IMR-90 (cell line): ENCODE measurements around the gene PHF20. TPM values are rescaled to one million over a fixed set of nuclear protein-coding genes. Genes with fewer than 3 reads are reported as not detected.
A peak's percentile ranks its signal among the peaks of the same experiment; 100 is the strongest.

Experiments used
- ATAC-seq: fragments of 200-7000 bp; cut with Tn5 transposase; 2 replicates; pipeline ENCODE4 v1.9.1; 2020; ENCODE audit warnings: low read depth, mild to moderate bottlenecking, moderate library complexity
- BruUV-seq: library from RNA; stranded (reverse); fragments of 400-500 nt; replicated peaks from 2 replicates; lab custom pipeline; 2021; lab: Mats Ljungman, UMichigan
- CTCF ChIA-PET: fragments of 300-600 bp; formaldehyde crosslinking; extraction: SDS; loops from one replicate; lab custom pipeline; 2021; ENCODE audit warnings: antibody characterized with exemption; lab: Yijun Ruan, JAX
- POLR2A ChIA-PET: fragments of 300-600 bp; sonication (Branson Sonifier 250); formaldehyde crosslinking; loops from one replicate; lab custom pipeline; 2022; ENCODE audit warnings: antibody characterized with exemption; ENCODE audit not compliant: unreplicated experiment; lab: Charles Lee
- DNase-seq: peaks from one replicate; pipeline ENCODE4 v3.0.0; 2013
- H2AFZ ChIP-seq: replicated peaks from 2 replicates; pipeline ENCODE3; 2013; ENCODE audit warnings: low read length, mild to moderate bottlenecking; ENCODE audit not compliant: poor library complexity
- H2AK5ac ChIP-seq: 2 replicates; pipeline ENCODE4 v1.6.1; 2013; ENCODE audit warnings: low read depth, low read length, inconsistent platforms
- H2AK9ac ChIP-seq: replicated peaks from 2 replicates; pipeline ENCODE3; 2013; ENCODE audit warnings: mild to moderate bottlenecking, low read depth, low read length, moderate library complexity; ENCODE audit not compliant: poor library complexity
- H2BK120ac ChIP-seq: 2 replicates; pipeline ENCODE4 v1.6.1; 2013; ENCODE audit warnings: low read depth, low read length, inconsistent platforms
- H2BK15ac ChIP-seq: 3 replicates; pipeline ENCODE4 v1.6.1; 2013; ENCODE audit warnings: low read depth, low read length, inconsistent platforms
- H2BK20ac ChIP-seq: 2 replicates; pipeline ENCODE4 v1.6.1; 2013; ENCODE audit warnings: low read depth, mild to moderate bottlenecking, inconsistent platforms, low read length, moderate library complexity
- H2BK5ac ChIP-seq: 2 replicates; pipeline ENCODE4 v1.6.1; 2013; ENCODE audit warnings: mild to moderate bottlenecking, low read depth, low read length, inconsistent platforms; ENCODE audit not compliant: poor library complexity, severe bottlenecking
- H3K14ac ChIP-seq: replicated peaks from 2 replicates; pipeline ENCODE4 v1.6.1; 2013; ENCODE audit warnings: low read depth, low read length, inconsistent platforms
- H3K18ac ChIP-seq: 2 replicates; pipeline ENCODE4 v1.6.1; 2013; ENCODE audit warnings: low read depth, low read length, control low read depth
- H3K23ac ChIP-seq: 2 replicates; pipeline ENCODE4 v1.6.1; 2013; ENCODE audit warnings: low read depth, low read length, inconsistent platforms
- H3K27ac ChIP-seq: 2 replicates; pipeline ENCODE4 v1.5.1; 2013; ENCODE audit warnings: mild to moderate bottlenecking, control low read depth, low read length; ENCODE audit not compliant: insufficient read depth
- H3K27me3 ChIP-seq: 2 replicates; pipeline ENCODE4 v1.6.1; 2013; ENCODE audit warnings: low read length; ENCODE audit not compliant: control insufficient read depth, insufficient read depth
- H3K36me3 ChIP-seq: 2 replicates; pipeline ENCODE4 v1.6.1; 2013; ENCODE audit warnings: low read length, mixed read lengths; ENCODE audit not compliant: control insufficient read depth, insufficient read depth
- H3K4ac ChIP-seq: 2 replicates; pipeline ENCODE4 v1.6.1; 2013; ENCODE audit warnings: low read depth, low read length, inconsistent platforms
- H3K4me1 ChIP-seq: 2 replicates; pipeline ENCODE4 v1.6.1; 2013; ENCODE audit warnings: low read length, mixed read lengths; ENCODE audit not compliant: control insufficient read depth, insufficient read depth
- H3K4me2 ChIP-seq: 2 replicates; pipeline ENCODE4 v1.6.1; 2013; ENCODE audit warnings: low read depth, mild to moderate bottlenecking, control low read depth, low read length, moderate library complexity
- H3K4me3 ChIP-seq: 2 replicates; pipeline ENCODE4 v1.5.1; 2013; ENCODE audit warnings: low read depth, mild to moderate bottlenecking, control low read depth, low read length, moderate library complexity; ENCODE audit not compliant: insufficient read depth
- H3K56ac ChIP-seq: 2 replicates; pipeline ENCODE4 v1.6.1; 2013; ENCODE audit warnings: low read length, inconsistent platforms; ENCODE audit not compliant: insufficient read depth; ENCODE audit errors: extremely low read depth
- H3K79me1 ChIP-seq, 2 experiments: 2 replicates each; pipeline ENCODE4 v1.6.1; 2013; ENCODE audit warnings: low read length in 2 of 2, inconsistent platforms in 1 of 2, low read depth in 1 of 2
- H3K9ac ChIP-seq: 2 replicates; pipeline ENCODE4 v1.6.1; 2013; ENCODE audit warnings: low read depth, low read length, control low read depth
- H3K9me1 ChIP-seq: 2 replicates; pipeline ENCODE4 v1.6.1; 2013; ENCODE audit warnings: low read length, inconsistent platforms; ENCODE audit not compliant: insufficient read depth
- H3K9me3 ChIP-seq: 2 replicates; pipeline ENCODE4 v1.6.1; 2013; ENCODE audit warnings: low read length; ENCODE audit not compliant: control insufficient read depth, insufficient read depth
- H4K20me1 ChIP-seq: 2 replicates; pipeline ENCODE4 v1.6.1; 2013; ENCODE audit warnings: low read length, inconsistent platforms; ENCODE audit not compliant: insufficient read depth
- H4K5ac ChIP-seq: 2 replicates; pipeline ENCODE4 v1.6.1; 2013; ENCODE audit warnings: mild to moderate bottlenecking, low read depth, low read length, control low read depth
- H4K8ac ChIP-seq, 2 experiments: 2 replicates each; pipeline ENCODE4 v1.6.1; 2013; ENCODE audit warnings: low read depth in 2 of 2, low read length in 2 of 2, control low read depth in 1 of 2, inconsistent platforms in 1 of 2
- H4K91ac ChIP-seq: 2 replicates; pipeline ENCODE4 v1.6.1; 2013; ENCODE audit warnings: low read depth, low read length, inconsistent platforms; ENCODE audit not compliant: insufficient read depth
- BHLHE40 ChIP-seq: fragments of 150-350 bp; IDR thresholded peaks from 2 replicates; pipeline ENCODE4 v1.6.1; 2016; ENCODE audit warnings: mild to moderate bottlenecking, low read depth, low read length
- CEBPB ChIP-seq: IDR thresholded peaks from 2 replicates; pipeline ENCODE4 v1.6.1; 2012; ENCODE audit warnings: low read depth, low read length, improper control_type of control experiment
- CTCF ChIP-seq: conservative IDR thresholded peaks from 2 replicates; pipeline ENCODE4 v1.5.1; 2012; ENCODE audit warnings: mild to moderate bottlenecking, low read depth, low read length, improper control_type of control experiment
- FOS ChIP-seq: fragments of 150-350 bp; IDR thresholded peaks from 2 replicates; pipeline ENCODE4 v1.6.1; 2016; ENCODE audit warnings: low read depth, low read length
- MAFK ChIP-seq: IDR thresholded peaks from 2 replicates; pipeline ENCODE4 v1.6.1; 2012; ENCODE audit warnings: low read depth, low read length, improper control_type of control experiment
- MAZ ChIP-seq: IDR thresholded peaks from 2 replicates; pipeline ENCODE4 v1.6.1; 2012; ENCODE audit warnings: low read depth, mild to moderate bottlenecking, low read length, improper control_type of control experiment, moderate library complexity, borderline replicate concordance
- MXI1 ChIP-seq: IDR thresholded peaks from 2 replicates; pipeline ENCODE4 v1.6.1; 2012; ENCODE audit warnings: low read depth, mild to moderate bottlenecking, low read length, moderate library complexity, borderline replicate concordance
- NFE2L2 ChIP-seq: fragments of 150-350 bp; IDR thresholded peaks from 2 replicates; pipeline ENCODE4 v1.6.1; 2016; ENCODE audit warnings: low read depth, mild to moderate bottlenecking, low read length
- POLR2A ChIP-seq: IDR thresholded peaks from 2 replicates; pipeline ENCODE4 v1.6.1; 2012; ENCODE audit warnings: mild to moderate bottlenecking, low read depth, low read length
- RAD21 ChIP-seq: IDR thresholded peaks from 2 replicates; pipeline ENCODE4 v1.6.1; 2012; ENCODE audit warnings: low read length, improper control_type of control experiment
- RCOR1 ChIP-seq: IDR thresholded peaks from 2 replicates; pipeline ENCODE4 v1.6.1; 2012; ENCODE audit warnings: mild to moderate bottlenecking, low read length, improper control_type of control experiment; ENCODE audit not compliant: insufficient replicate concordance
- RFX5 ChIP-seq: IDR thresholded peaks from 2 replicates; pipeline ENCODE4 v1.8.0; 2012; ENCODE audit warnings: low read depth, mild to moderate bottlenecking, low read length, moderate library complexity
- SMC3 ChIP-seq: fragments of 150-350 bp; IDR thresholded peaks from 2 replicates; pipeline ENCODE4 v1.6.1; 2016; ENCODE audit warnings: low read depth, mild to moderate bottlenecking, antibody characterized with exemption, low read length, moderate library complexity
- USF2 ChIP-seq: fragments of 150-350 bp; IDR thresholded peaks from 2 replicates; pipeline ENCODE4 v1.6.1; 2017; ENCODE audit warnings: mild to moderate bottlenecking, antibody characterized with exemption, low read length, low read depth
- WGBS, 2 experiments: methylation state at CpG; one replicate each; pipeline versions ENCODE4 v1.1.5 to v1.1.7; 2013; ENCODE audit warnings: missing lambda C conversion rate in 2 of 2; ENCODE audit not compliant: insufficient read length in 1 of 2; ENCODE audit errors: extremely low coverage in 2 of 2; 5-methylcytosine and 5-hydroxymethylcytosine counted together
- dilution Hi-C: fragments of 300-500 bp; cut with HindIII; formaldehyde crosslinking; loops from one replicate; pipeline ENCODE4 v1.14.3; 2018; ENCODE audit warnings: low sequenced_read_pairs; ENCODE audit not compliant: unreplicated experiment
- in situ Hi-C: fragments of 300-500 bp; cut with MboI; formaldehyde crosslinking; loops from 3 replicates; pipeline ENCODE4 v1.14.3; 2019; ENCODE audit warnings: low sequenced_read_pairs, inconsistent platforms, mixed read lengths
- intact Hi-C: fragments of 100-400 bp; cut with micrococcal nuclease; formaldehyde crosslinking; loops from 2 replicates; pipeline ENCODE4 v1.10.0; 2022
- polyA plus RNA-seq, 3 experiments: library from polyadenylated mRNA; depleted of rRNA; stranded (reverse); fragments of >200 nt; gene quantifications; 2 replicates each; pipeline ENCODE4 v1.2.3, GENCODE V29; 2012; ENCODE audit warnings: low replicate concordance in 1 of 3
- total RNA-seq: library from RNA; depleted of rRNA; stranded (reverse); fragments of >200 nt; gene quantifications from 2 replicates; pipeline ENCODE4 v1.2.3, GENCODE V29; 2012

The PHF20 gene
- total and polyA plus RNA-seq, 2 of the 4 experiments (the other 2 are of a cell fraction), result 22.0 to 22.5 TPM

DNA sequence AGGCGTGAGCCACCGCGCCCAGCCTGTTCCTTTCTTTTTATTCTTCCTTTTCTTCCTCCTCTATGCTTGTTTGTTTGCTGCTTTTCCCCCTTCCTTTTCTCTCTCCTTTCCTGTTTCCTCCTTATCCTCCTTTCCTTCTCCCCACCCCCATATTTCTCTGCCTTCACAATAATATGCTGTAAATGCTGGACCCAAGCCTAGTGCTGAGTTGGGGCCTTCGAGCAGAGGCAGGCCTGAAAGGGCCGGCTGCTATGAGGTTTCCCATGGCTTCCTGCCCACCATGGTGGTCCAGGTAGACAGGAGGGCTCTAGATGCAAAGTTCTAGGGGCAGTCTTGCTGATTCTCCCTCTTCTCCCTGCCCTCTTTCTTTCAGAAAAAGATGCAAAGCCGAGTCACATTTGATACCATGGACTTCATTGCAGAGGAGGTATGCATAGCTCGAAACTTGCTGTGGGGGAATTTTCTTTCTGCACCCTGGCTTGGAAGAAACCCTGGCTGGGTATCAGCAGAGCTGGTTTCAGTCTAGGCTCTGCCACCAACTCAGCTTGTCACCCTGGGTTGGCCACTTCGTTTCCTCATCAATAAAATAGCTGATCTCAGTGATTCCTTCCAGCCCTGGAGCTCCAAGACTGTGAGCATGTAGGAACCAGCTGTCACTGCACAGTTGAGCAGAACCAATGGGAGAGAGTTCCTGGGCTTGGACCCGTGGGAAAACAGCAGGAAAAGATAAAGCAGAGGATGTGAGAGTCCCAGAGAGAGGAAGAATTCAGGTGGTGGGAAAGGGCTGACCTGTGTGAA is 204.0 kb downstream of the PHF20 start (continued):
- TF ChIP-seq CEBPB, result no peak

DNA sequence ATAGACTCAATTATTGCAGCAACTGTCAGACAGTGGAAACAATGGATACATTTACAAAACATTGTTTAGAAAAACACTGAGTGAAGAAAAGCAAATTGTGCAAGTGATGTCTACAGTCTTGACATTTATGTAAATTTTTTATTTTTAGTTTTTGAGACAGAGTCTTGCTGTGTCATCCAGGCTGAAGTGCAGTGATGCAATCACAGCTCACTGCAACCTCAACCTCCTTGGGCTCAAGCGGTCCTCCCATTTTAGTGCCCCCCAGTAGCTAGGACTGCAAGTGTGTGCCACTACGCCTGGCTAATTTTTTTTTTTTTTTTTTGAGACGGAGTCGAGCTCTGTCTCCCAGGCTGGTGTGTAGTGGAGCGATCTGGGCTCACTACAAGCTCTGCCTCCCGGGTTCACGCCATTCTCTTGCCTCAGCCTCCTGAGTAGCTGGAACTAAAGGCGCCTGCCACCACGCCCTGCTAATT is 206.3 kb downstream of the PHF20 start:
- POLR2A ChIA-PET, result no interaction called here
- ATAC-seq, result peak; percentile 46
- no peak overlapping the region for H3K27ac ChIP-seq
- H2BK120ac ChIP-seq, result no peak overlapping the region
- no peak overlapping the region for H3K56ac ChIP-seq
- no peak overlapping the region for H4K8ac ChIP-seq
- H3K9me3 ChIP-seq, result no peaks in the 10 kb centered on the region
- H2BK5ac ChIP-seq, result no peak overlapping the region
- no peaks in the 10 kb centered on the region for H3K79me1 ChIP-seq
- no peak overlapping the region for H2BK15ac ChIP-seq
- no peak overlapping the region for H2AFZ ChIP-seq
- WGBS, 2 experiments, result 100% methylated on average over 4 of the region's 9 CpGs; no CpG with 5 or more reads in 1 of the 2 experiments
- H3K4me2 ChIP-seq, result no peak overlapping the region
- no peak overlapping the region for H3K4ac ChIP-seq
- CTCF ChIA-PET, result interaction anchor here (1.0 to 2.6 kb wide), 2 partner anchors 12 to 15 kb away, joined by 3 to 13 read pairs; no protein-coding TSS in a partner anchor
- intact Hi-C loops (no loop called here), dilution Hi-C loops (no loop called here), in situ Hi-C loops (loop anchor here (25.0 kb wide), 1 partner anchor 459 kb away; no protein-coding TSS in a partner anchor)
- peak; percentile 22 for DNase-seq
- no peaks in the 10 kb centered on the region for H3K9me1 ChIP-seq
- H3K36me3 ChIP-seq, result no peaks in the 10 kb centered on the region
- H3K18ac ChIP-seq, result no peak overlapping the region
- H4K91ac ChIP-seq, result no peak overlapping the region
- H3K4me3 ChIP-seq, result no peak overlapping the region
- no peak overlapping the region for H3K14ac ChIP-seq
- no peak overlapping the region for H2BK20ac ChIP-seq
- no peak overlapping the region for H2AK9ac ChIP-seq
- H3K27me3 ChIP-seq, result peaks cover 25% of the 10 kb centered on the region
- no peak overlapping the region for H4K5ac ChIP-seq
- no peak overlapping the region for H3K9ac ChIP-seq
- H2AK5ac ChIP-seq, result no peak overlapping the region
- H4K20me1 ChIP-seq, result no peaks in the 10 kb centered on the region
- H3K4me1 ChIP-seq, result no peaks in the 10 kb centered on the region
- BruUV-seq, result no TSS peak
- H3K23ac ChIP-seq, result no peak overlapping the region
- TF ChIP-seq MXI1, result no peak
- no peak for TF ChIP-seq RFX5
- no peak for TF ChIP-seq USF2
- no peak for TF ChIP-seq MAZ
- TF ChIP-seq CTCF, result no peak
- TF ChIP-seq RCOR1, result no peak
- no peak for TF ChIP-seq POLR2A
- TF ChIP-seq RAD21, result no peak
- no peak for TF ChIP-seq SMC3
- peak; percentile 67; the same call in 1 of the 2 replicates for TF ChIP-seq NFE2L2
- peak; percentile 86 for TF ChIP-seq CEBPB
- TF ChIP-seq BHLHE40, result no peak
- TF ChIP-seq FOS, result no peak
- TF ChIP-seq MAFK, result no peak
